HepG2 (cell line): ENCODE data around the gene PROX1. TPM values are rescaled to one million over a fixed set of nuclear protein-coding genes. Genes with fewer than 3 reads are reported as not detected.

Experiments used
- ATF7-NPFF ChIP-seq: sonication (generic); formaldehyde crosslinking; IDR thresholded peaks from 2 replicates; pipeline ENCODE4 v1.8.1; 2023; ENCODE audit warnings: mild to moderate bottlenecking, low read depth, missing genetic modification reagents, moderate library complexity
- CREM ChIP-seq, 2 experiments: sonication (generic) in 1 of 2; formaldehyde crosslinking in 1 of 2; IDR thresholded peaks; 2 replicates each; pipeline versions ENCODE4 v1.4.0 to v1.6.1; 2016 to 2020; ENCODE audit warnings: antibody characterized with exemption in 1 of 2, mild to moderate bottlenecking in 1 of 2, missing genetic modification reagents in 1 of 2
- GABPA ChIP-seq, 2 experiments: IDR thresholded peaks; 2 replicates each; pipeline ENCODE4 v1.6.1; 2011 to 2016; ENCODE audit warnings: low read depth in 2 of 2, low read length in 1 of 2, missing biosample characterization in 1 of 2, missing genetic modification characterization in 1 of 2
- HIVEP1 ChIP-seq: sonication (generic); formaldehyde crosslinking; IDR thresholded peaks from 2 replicates; pipeline ENCODE4 v1.4.0; 2020; ENCODE audit warnings: mild to moderate bottlenecking, missing genetic modification reagents
- NRL ChIP-seq: sonication (generic); formaldehyde crosslinking; IDR thresholded peaks from 2 replicates; pipeline ENCODE4 v1.5.0; 2020; ENCODE audit warnings: missing genetic modification reagents, mild to moderate bottlenecking, moderate library complexity, borderline replicate concordance
- POLR2AphosphoS5 ChIP-seq: IDR thresholded peaks from 2 replicates; pipeline ENCODE4 v1.6.1; 2012; ENCODE audit warnings: low read depth, low read length
- SIN3B ChIP-seq: fragments of 150-350 bp; IDR thresholded peaks from 2 replicates; pipeline ENCODE4 v1.6.1; 2014; ENCODE audit warnings: low read length
- SIX4 ChIP-seq: sonication (generic); formaldehyde crosslinking; IDR thresholded peaks from 2 replicates; pipeline ENCODE4 v1.4.0; 2020; ENCODE audit warnings: missing genetic modification reagents
- SP140L ChIP-seq: sonication (generic); formaldehyde crosslinking; IDR thresholded peaks from 2 replicates; pipeline ENCODE4 v1.4.0; 2020; ENCODE audit warnings: missing genetic modification reagents, borderline replicate concordance
- SP4 ChIP-seq: sonication (generic); formaldehyde crosslinking; IDR thresholded peaks from 2 replicates; pipeline ENCODE4 v1.8.1; 2023; ENCODE audit warnings: mild to moderate bottlenecking, missing genetic modification reagents
- ZNF124 ChIP-seq: sonication (generic); formaldehyde crosslinking; IDR thresholded peaks from 2 replicates; pipeline ENCODE4 v1.4.0; 2020; ENCODE audit warnings: missing genetic modification reagents
- ZNF143 ChIP-seq: sonication (generic); formaldehyde crosslinking; IDR thresholded peaks from 2 replicates; pipeline ENCODE4 v1.4.0; 2020; ENCODE audit warnings: missing genetic modification reagents
- ZNF17 ChIP-seq: sonication (generic); formaldehyde crosslinking; IDR thresholded peaks from 2 replicates; pipeline ENCODE4 v1.5.0; 2020; ENCODE audit warnings: mild to moderate bottlenecking, missing genetic modification reagents
- ZNF253 ChIP-seq: sonication (generic); formaldehyde crosslinking; IDR thresholded peaks from 2 replicates; pipeline ENCODE4 v1.8.0; 2022; ENCODE audit warnings: mild to moderate bottlenecking, missing genetic modification reagents, borderline replicate concordance
- polyA plus RNA-seq, 8 experiments: library from polyadenylated mRNA; depleted of rRNA in 3 of 8; stranded (reverse) in 7 of 8; unstranded in 1 of 8; fragments of >200 nt; fragmentation: Illumina TruSeq in 4 of 8; extraction: Trizol in 4 of 8; gene quantifications; 2 replicates each; pipeline versions ENCODE4 v1.2.1 to v1.2.3, GENCODE V29; 2011 to 2016; ENCODE audit warnings: low read depth in 4 of 8, missing spikeins in 1 of 8, mixed read lengths in 1 of 8; ENCODE audit not compliant: insufficient read depth in 1 of 8
- total RNA-seq, 5 experiments: library from RNA; depleted of rRNA; stranded (reverse); fragments of >200 nt; fragmentation: Illumina TruSeq; extraction: Trizol; gene quantifications; 2 replicates each; pipeline ENCODE4 v1.2.3, GENCODE V29; 2016; ENCODE audit warnings: low read depth in 1 of 5
- TF ChIP-seq, protein P1 (sequence below): sonication (generic); formaldehyde crosslinking; IDR thresholded peaks from 2 replicates; pipeline ENCODE4 v1.5.0; 2020; ENCODE audit warnings: missing genetic modification reagents
- TF ChIP-seq, protein P2 (sequence below): sonication (generic); formaldehyde crosslinking; IDR thresholded peaks from 2 replicates; pipeline ENCODE4 v1.8.0; 2022; ENCODE audit warnings: low read depth, missing genetic modification reagents
- TF ChIP-seq, protein P3 (sequence below): sonication (generic); formaldehyde crosslinking; IDR thresholded peaks from 2 replicates; pipeline ENCODE4 v1.8.1; 2023; ENCODE audit warnings: mild to moderate bottlenecking, inconsistent platforms, moderate library complexity, missing genetic modification reagents, borderline replicate concordance

Gene PROX1
- total and polyA plus RNA-seq, 2 of the 13 experiments (the other 11 are each of a cell fraction or from before 2014, with no cell fraction given) = 12.3 to 30.2 TPM

DNA sequence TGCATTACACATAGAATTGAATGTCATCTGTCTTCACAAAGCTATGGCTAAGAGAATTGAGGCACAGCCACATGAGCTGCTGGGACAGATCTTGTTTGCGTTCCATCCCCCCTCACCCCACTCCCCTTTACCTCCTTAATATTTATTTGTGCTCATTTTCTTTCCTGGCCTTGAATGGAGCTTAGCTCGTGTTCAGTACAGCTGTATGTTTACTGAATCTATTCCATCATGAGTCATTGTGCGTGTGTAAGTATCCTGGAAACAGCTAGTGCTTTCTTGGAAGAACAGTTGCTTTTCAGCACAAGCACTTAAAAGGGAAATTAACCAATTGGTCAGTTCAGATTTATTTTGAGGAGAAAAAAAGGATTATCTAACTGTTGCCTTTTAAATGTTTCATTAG lies 14.7 kb downstream of the PROX1 start (continued):
- TF ChIP-seq HIVEP1 (CRISPR knock-in tag) = no peak
- no peak for TF ChIP-seq ZNF143 (CRISPR knock-in tag)
- TF ChIP-seq NRL (CRISPR knock-in tag) = no peak
- TF ChIP-seq, protein P1, sequence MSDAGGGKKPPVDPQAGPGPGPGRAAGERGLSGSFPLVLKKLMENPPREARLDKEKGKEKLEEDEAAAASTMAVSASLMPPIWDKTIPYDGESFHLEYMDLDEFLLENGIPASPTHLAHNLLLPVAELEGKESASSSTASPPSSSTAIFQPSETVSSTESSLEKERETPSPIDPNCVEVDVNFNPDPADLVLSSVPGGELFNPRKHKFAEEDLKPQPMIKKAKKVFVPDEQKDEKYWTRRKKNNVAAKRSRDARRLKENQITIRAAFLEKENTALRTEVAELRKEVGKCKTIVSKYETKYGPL (CRISPR knock-in tag) = no peak
- no peak for TF ChIP-seq ZNF17 (CRISPR knock-in tag)
- TF ChIP-seq POLR2AphosphoS5 = peak; percentile 28; the same call in 1 of the 2 replicates
- no peak for TF ChIP-seq ZNF253
- TF ChIP-seq SIX4 (CRISPR knock-in tag) = no peak
- TF ChIP-seq, protein P2, sequence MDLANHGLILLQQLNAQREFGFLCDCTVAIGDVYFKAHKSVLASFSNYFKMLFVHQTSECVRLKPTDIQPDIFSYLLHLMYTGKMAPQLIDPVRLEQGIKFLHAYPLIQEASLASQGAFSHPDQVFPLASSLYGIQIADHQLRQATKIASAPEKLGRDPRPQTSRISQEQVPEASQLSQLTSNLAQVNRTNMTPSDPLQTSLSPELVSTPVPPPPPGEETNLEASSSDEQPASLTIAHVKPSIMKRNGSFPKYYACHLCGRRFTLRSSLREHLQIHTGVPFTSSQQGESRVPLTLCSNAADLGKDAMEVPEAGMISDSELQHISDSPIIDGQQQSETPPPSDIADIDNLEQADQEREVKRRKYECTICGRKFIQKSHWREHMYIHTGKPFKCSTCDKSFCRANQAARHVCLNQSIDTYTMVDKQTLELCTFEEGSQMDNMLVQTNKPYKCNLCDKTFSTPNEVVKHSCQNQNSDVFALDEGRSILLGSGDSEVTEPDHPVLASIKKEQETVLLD (CRISPR knock-in tag) = no peak
- TF ChIP-seq SIN3B = no peak
- no peak for TF ChIP-seq ATF7-NPFF (CRISPR knock-in tag)
- no peak for TF ChIP-seq SP140L (CRISPR knock-in tag)
- TF ChIP-seq, protein P3, sequence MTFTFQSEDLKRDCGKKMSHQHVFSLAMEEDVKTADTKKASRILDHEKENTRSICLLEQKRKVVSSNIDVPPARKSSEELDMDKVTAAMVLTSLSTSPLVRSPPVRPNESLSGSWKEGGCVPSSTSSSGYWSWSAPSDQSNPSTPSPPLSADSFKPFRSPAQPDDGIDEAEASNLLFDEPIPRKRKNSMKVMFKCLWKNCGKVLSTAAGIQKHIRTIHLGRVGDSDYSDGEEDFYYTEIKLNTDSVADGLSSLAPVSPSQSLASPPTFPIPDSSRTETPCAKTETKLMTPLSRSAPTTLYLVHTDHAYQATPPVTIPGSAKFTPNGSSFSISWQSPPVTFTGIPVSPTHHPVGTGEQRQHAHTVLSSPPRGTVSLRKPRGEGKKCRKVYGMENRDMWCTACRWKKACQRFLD = no peak
- TF ChIP-seq CREM (IDR thresholded peaks at IDR 0.05) = no peak
- no peak for TF ChIP-seq CREM (CRISPR knock-in tag; IDR thresholded peaks at IDR 0.05)
- no peak for TF ChIP-seq GABPA (IDR thresholded peaks at IDR 0.05; ENCODE audit: low read depth, low read length)
- no peak for TF ChIP-seq GABPA (CRISPR knock-in tag; IDR thresholded peaks at IDR 0.05; ENCODE audit: low read depth)
- no peak for TF ChIP-seq SP4
- no peak for TF ChIP-seq ZNF124
